Nephron (organoid): ENCODE measurements around the gene USO1.
"Not testable (repeated sequence)": the region's sequence is repeated elsewhere in the genome, so short reads cannot be mapped to it uniquely, and the experiment has no call there.

Experiments
- H3K27ac Mint-ChIP-seq, 3 experiments: 2 replicates each; pipeline ENCODE4 v1.8.0; 2020; ENCODE audit warnings: mixed read lengths in 3 of 3, mild to moderate bottlenecking in 2 of 3, moderate library complexity in 1 of 3
- H3K27me3 Mint-ChIP-seq: 2 replicates; pipeline ENCODE4 v1.8.0; 2021; ENCODE audit warnings: low read depth, mild to moderate bottlenecking, moderate library complexity, mixed read lengths
- H3K36me3 Mint-ChIP-seq: 2 replicates; pipeline ENCODE4 v1.8.0; 2020; ENCODE audit warnings: low read depth, mixed read lengths
- H3K4me1 Mint-ChIP-seq: 2 replicates; pipeline ENCODE4 v1.8.0; 2020; ENCODE audit warnings: mixed read lengths
- H3K4me3 Mint-ChIP-seq, 3 experiments: 2 replicates each; pipeline ENCODE4 v1.8.0; 2020; ENCODE audit warnings: mild to moderate bottlenecking in 3 of 3, mixed read lengths in 3 of 3, moderate library complexity in 2 of 3
- H3K9me3 Mint-ChIP-seq: 2 replicates; pipeline ENCODE4 v1.8.0; 2020; ENCODE audit warnings: mixed read lengths
- TF ChIP-seq, protein P1 (sequence below), 3 experiments: fragments of 200-600 bp; sonication (generic); IDR thresholded peaks; one replicate each; pipeline ENCODE4 v1.5.0; 2021; ENCODE audit warnings: antibody characterized with exemption in 3 of 3; ENCODE audit not compliant: unreplicated experiment in 3 of 3

The USO1 gene

DNA sequence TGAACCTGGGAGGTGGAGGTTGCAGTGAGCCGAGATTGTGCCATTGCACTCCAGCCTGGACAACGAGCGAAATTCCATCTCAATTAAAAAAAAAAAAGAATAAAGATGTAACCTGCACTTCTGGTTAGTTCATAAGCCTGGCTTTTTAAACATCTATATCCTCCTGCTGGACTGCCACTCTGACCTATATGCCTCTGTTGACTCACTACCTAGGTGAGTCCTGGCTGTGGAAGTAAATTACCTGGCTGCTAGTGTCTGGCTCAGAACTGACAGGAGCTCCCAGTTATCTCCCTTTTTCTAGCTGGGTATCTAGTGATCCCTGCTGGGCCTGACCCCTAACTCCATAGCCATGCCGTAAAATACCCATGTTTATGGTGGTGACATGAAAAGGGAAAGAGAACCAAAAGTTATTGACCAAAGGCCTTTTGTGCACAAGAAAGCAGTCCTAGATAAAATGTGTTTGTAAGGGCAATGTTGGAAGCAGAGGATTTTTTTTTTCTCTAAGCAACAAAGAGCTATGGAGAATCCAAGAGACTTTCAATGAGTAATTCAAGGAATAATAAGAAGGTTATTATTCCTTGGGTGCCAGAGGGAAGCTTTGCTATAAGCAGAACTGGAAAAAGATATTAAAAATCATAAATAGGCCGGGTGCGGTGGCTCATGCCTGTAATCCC lies 40.8 kb upstream of the USO1 start:
- no peak overlapping the region for H3K27ac Mint-ChIP-seq

DNA sequence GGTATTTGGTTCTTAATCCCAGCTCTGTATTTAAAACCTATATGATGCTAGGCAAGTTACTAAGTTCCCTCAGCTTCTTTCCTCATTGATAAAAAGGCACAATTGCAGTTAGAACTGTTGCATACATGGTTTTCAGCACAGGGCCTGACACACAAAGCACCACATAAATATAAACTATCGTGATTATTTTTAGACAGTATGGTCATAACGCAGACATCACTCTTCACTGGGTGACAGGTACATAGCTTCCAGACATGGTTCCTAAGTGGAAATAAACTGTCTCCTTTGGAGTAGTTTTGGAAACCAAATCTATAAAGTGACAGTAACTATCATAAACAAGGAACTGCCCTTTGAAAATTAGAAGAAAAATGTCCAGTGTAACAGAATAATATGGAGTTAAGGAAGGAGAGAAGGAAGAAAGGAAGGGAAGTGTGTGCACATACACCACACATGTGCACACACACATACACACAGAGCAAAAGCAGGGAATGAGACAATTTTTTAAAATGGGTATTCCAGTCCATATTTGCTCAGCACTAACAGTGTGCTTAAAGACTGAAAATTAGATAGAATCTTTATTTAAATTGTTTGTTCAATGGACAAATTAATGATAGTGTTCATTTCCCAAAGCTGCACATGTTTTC lies 38.7 kb upstream of the USO1 start:
- Mint-ChIP-seq H3K27ac (peak overlapping the region in 1 of 3 experiments; percentile 1), H3K4me3 (no peak overlapping the region), H3K9me3 (no peaks in the 10 kb centered on the region), H3K36me3 (peaks cover 24% of the 10 kb centered on the region), H3K4me1 (no peaks in the 10 kb centered on the region), H3K27me3 (no peaks in the 10 kb centered on the region)
- TF ChIP-seq, protein P1, sequence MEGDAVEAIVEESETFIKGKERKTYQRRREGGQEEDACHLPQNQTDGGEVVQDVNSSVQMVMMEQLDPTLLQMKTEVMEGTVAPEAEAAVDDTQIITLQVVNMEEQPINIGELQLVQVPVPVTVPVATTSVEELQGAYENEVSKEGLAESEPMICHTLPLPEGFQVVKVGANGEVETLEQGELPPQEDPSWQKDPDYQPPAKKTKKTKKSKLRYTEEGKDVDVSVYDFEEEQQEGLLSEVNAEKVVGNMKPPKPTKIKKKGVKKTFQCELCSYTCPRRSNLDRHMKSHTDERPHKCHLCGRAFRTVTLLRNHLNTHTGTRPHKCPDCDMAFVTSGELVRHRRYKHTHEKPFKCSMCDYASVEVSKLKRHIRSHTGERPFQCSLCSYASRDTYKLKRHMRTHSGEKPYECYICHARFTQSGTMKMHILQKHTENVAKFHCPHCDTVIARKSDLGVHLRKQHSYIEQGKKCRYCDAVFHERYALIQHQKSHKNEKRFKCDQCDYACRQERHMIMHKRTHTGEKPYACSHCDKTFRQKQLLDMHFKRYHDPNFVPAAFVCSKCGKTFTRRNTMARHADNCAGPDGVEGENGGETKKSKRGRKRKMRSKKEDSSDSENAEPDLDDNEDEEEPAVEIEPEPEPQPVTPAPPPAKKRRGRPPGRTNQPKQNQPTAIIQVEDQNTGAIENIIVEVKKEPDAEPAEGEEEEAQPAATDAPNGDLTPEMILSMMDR (IDR thresholded peaks at IDR 0.05; ENCODE audit: unreplicated experiment in 3 of 3): no peak

More for the DNA sequence above, 40.8 kb upstream of the USO1 start:
- H3K9me3 Mint-ChIP-seq: no peaks in the 10 kb centered on the region
- TF ChIP-seq, protein P1 (IDR thresholded peaks at IDR 0.05; ENCODE audit: unreplicated experiment in 3 of 3): no peak
- H3K4me3 Mint-ChIP-seq: no peak overlapping the region
- no peaks in the 10 kb centered on the region for H3K4me1 Mint-ChIP-seq
- H3K27me3 Mint-ChIP-seq: no peaks in the 10 kb centered on the region
- peaks cover 16% of the 10 kb centered on the region for H3K36me3 Mint-ChIP-seq

DNA sequence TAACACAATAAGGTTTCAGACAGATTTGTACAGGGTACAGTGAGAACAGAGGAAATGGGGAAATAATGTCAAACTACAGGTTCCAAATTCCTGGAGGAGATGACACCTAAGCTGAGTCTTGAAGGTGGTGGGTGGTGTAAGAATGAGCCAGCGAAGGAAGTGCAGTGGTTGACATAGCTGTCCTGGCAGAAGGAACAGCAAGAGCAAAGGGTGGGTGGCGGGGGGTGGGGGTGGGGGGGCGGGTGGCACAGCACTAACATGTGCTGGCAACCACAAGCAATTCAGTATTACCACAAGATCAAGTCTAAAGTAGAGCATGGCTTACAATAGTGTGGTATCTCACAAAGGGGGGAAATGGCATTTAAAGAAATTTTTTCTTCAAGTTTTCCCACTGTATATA lies 38.0 kb upstream of the USO1 start:
- peak overlapping the region in 1 of 3 experiments; percentile 34 for H3K27ac Mint-ChIP-seq
- TF ChIP-seq, protein P1 (IDR thresholded peaks at IDR 0.05; ENCODE audit: unreplicated experiment in 3 of 3): no peak

DNA sequence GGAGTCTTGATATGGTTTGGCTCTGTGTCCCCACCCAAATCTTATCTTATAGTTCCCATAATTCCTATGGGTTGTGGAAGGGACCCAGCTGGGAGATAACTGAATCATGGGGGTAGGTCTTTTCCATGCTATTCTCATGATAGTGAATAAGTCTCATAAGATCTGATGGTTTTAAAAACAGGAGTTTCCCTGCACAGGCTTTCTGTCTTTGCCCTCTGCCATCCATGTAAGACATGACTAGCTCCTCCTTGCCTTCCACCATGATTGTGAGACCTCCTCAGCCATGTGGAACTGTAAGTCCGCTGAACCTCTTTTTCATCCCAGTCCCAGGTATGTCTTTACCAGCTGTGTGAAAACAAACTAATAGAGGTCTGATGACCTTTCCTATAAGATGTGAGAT lies 37.3 kb upstream of the USO1 start:
- not testable (repeated sequence) for H3K4me1 Mint-ChIP-seq, H3K4me3 Mint-ChIP-seq, H3K9me3 Mint-ChIP-seq, H3K27me3 Mint-ChIP-seq, H3K27ac Mint-ChIP-seq
- peaks cover 31% of the 10 kb centered on the region for H3K36me3 Mint-ChIP-seq

More for the DNA sequence above, 38.0 kb upstream of the USO1 start:
- H3K4me1 Mint-ChIP-seq: no peaks in the 10 kb centered on the region
- H3K36me3 Mint-ChIP-seq: peaks cover 24% of the 10 kb centered on the region
- H3K9me3 Mint-ChIP-seq: no peaks in the 10 kb centered on the region
- no peaks in the 10 kb centered on the region for H3K27me3 Mint-ChIP-seq
- no peak overlapping the region for H3K4me3 Mint-ChIP-seq

DNA sequence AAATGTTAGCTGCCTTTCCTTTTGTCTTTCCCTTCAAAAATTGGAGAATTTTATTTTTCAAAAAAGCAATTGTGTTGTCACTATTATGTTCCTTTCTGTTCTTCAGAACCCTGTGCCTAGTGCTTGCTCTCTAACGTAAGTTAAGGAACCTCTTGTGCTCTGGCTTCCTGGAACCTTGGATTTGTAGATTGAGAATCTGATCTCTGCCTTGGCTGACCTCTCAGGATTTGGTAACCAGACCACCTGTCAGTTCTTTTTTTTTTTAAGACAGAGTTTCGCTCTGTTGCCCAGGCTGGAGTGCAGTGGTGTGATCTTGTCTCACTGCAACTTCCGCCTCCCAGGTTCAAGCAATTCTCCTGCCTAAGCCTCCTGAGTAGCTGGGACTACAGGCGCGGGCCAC lies 32.3 kb upstream of the USO1 start:
- H3K36me3 Mint-ChIP-seq: peaks cover 38% of the 10 kb centered on the region
- not testable (repeated sequence) for H3K27me3 Mint-ChIP-seq, H3K4me1 Mint-ChIP-seq, H3K9me3 Mint-ChIP-seq, H3K4me3 Mint-ChIP-seq, H3K27ac Mint-ChIP-seq

DNA sequence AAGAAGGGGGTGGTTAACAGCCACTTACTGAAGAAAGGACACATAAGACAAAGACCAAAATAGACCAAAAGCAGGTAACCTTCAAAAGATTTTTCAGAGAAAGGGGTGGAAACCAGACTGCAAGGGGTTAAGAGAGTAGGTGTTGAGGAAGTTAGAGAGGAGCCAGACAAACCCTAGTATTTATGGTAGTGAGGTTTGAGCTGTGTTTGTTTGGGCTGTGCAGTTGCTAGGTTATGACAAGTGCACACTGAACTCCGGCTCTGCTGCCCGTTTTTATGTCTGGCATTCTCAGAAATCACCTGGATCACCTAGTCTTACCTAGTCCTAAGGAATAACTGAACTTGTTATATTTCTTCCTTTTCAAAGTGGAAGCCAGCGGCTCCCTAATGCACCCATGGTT lies 28.3 kb upstream of the USO1 start:
- no peak overlapping the region for H3K4me3 Mint-ChIP-seq
- TF ChIP-seq, protein P1 (IDR thresholded peaks at IDR 0.05; ENCODE audit: unreplicated experiment in 3 of 3): no peak
- H3K4me1 Mint-ChIP-seq: peaks cover 9% of the 10 kb centered on the region
- H3K27me3 Mint-ChIP-seq: no peaks in the 10 kb centered on the region
- no peaks in the 10 kb centered on the region for H3K9me3 Mint-ChIP-seq
- H3K36me3 Mint-ChIP-seq: peaks cover 18% of the 10 kb centered on the region
- H3K27ac Mint-ChIP-seq: peak overlapping the region in 1 of 3 experiments; percentile 23

DNA sequence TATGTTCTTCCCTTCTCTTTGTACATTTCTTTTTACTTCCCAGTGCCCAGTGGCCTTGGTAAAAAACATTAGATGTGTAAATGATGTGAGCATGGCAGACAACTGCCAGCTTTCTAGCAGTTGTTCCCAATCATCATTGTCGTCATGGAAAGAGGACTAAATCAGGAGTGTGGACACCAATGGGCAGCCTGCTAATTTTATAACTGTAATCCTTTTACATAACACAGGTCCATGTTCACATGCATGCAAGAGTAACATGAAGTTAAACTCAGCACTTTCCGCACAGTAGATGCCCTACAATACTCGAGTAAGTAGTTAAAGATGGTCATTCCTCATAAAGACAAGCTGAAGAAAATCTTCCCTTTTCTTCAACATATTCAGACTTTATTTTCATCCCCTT lies 27.8 kb upstream of the USO1 start:
- peaks cover 9% of the 10 kb centered on the region for H3K4me1 Mint-ChIP-seq
- no peaks in the 10 kb centered on the region for H3K27me3 Mint-ChIP-seq
- peak overlapping the region in 1 of 3 experiments; percentile 23 for H3K27ac Mint-ChIP-seq
- no peak overlapping the region for H3K4me3 Mint-ChIP-seq
- H3K9me3 Mint-ChIP-seq: no peaks in the 10 kb centered on the region
- peaks cover 16% of the 10 kb centered on the region for H3K36me3 Mint-ChIP-seq
- TF ChIP-seq, protein P1 (IDR thresholded peaks at IDR 0.05; ENCODE audit: unreplicated experiment in 3 of 3): no peak
